ENCODE measurements around the gene GPR156.
"Not testable (repeated sequence)": the region's sequence is repeated elsewhere in the genome, so short reads cannot be mapped to it uniquely, and the experiment has no call there.

Gene GPR156

DNA sequence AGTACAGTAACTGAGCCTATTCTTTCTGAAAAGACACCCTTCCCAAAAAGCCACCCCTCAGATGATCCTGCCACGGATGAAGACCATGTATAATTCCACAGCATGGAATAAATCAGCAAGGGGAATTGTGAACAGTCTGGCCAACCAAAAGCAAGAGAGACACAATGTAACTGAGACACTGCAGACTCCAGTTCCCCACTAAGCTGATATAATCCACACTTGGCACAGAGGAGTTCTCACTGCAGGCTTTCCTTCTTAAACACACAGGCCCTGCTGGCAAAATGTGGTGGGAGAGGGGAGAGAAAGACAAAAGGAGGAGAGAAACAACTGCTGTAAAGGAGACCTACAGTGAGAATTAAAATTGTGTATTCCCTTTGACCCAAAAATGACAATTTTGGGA, 12.7 kb downstream of the GPR156 start:
- no peak for DNase-seq

DNA sequence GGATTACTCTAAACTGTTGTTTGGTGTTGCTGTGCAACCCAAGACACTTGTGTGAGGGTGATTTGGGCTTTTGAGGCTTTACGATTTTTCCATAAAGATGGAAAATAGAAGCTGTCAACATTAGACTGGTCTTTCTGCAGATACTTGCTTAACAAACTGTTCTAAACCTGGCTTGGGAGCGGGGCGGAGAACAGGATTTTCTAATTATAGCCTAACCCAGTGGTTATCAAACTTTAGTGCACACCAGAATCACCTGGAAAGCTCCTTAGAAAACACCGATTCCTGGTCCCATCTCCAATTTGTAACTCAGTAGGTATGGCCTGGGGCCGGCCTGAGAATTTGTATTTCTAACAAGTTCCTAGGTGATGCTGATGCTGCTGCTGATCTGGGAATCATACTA, 19.0 kb downstream of the GPR156 start:
- no peak for DNase-seq

GRCh38 chr3:120264963-120265362, 20.1 kb downstream of the GPR156 start:
- no peak for DNase-seq

- DNase-seq, result no peak
Measured at GRCh38 chr3:120263792-120264191, 21.2 kb downstream of the GPR156 start.

- DNase-seq, result no peak
Measured at GRCh38 chr3:120258009-120258408, 27.0 kb downstream of the GPR156 start.

DNA sequence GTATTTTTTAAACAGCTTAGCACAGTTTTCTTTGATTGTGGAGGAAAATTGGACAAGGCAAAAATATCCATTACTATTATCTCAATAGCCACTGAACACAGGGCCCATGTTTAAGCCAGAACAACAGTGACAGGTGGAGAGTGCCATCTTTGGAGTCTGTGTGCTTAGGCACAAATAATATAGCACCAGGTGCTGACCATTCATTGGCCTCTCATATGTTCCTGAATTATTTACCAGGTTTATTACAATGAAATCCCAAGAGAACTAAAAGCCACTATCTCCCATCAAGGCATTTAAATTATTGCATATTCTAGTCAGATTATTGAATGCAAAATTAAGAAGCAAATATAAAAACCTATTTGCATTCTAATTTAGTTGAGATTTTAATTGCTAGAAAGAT, 39.6 kb downstream of the GPR156 start:
- no peak for DNase-seq

- DNase-seq, result no peak
Measured at GRCh38 chr3:120244834-120245225, 40.2 kb downstream of the GPR156 start.

GRCh38 chr3:120239644-120240043, 45.4 kb downstream of the GPR156 start:
- no peak for DNase-seq

DNA sequence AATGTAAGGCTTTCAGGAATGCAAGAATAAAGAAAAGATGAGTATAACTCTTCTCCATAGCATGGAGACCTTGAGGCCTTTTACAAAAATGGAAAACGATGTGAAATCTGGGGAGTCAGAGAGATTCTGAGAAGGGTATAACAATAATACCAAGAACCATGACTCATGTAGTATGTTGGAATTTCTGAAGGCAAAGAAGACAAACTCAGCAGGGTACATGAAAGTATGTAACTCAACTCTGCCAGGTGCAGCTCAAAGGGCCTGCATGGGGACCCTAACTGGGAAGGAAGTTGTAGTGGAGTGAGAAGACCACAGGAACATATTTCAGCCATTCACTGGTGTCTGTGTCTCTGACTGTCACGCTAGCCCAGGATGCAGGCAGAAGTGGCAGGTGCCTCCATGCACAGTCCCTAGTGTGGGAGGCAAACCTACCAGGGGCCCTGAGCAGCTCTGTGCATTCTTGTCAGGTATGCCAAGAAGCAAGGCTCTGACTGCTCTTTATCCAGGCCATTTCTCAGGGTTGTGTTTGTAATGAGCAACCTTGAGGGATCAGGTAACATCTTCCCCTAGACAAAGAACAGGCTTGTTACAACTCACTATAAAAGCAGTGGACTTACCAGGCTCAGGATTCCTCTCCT, 57.2 kb downstream of the GPR156 start:
- DNase-seq, result no peak

- no peak for DNase-seq
Measured at GRCh38 chr3:120224237-120224636, 60.8 kb downstream of the GPR156 start.

DNA sequence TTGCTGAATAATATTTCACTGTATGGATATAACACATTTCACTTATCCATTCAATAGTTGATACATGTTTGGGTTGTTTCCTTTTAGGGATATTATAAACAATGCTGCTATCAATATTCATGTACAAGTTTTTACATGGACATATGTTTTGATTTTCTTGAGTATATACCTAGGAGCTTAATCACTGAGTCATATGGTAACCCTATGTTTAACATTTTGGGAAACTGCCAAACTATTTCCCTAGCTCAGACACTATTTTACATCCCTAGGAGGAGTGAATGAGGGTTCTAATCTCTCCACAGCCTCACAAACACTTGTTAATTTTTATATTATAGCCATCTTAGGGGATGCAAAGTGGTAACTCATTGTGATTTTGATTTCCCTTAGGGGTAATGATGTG, 66.0 kb downstream of the GPR156 start:
- no peak for DNase-seq

DNA sequence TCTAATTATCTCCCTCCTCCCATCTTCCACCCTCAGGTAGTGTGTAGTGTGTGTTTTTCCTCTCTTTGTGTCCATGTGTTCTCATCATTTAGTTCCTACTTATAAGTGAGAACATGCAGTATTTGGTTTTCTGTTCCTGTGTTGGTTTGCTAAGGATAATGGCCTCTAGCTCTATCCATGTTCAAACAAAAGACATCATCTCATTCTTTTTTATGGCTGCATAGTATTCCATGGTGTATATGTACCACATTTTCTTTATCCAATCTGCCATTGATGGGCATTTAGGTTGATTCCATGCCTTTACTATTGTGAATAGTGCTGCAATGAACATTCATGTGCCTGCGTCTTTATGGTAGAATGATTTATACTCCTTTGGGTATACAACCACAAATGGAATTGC, 68.4 kb downstream of the GPR156 start:
- not testable (repeated sequence) for DNase-seq

DNA sequence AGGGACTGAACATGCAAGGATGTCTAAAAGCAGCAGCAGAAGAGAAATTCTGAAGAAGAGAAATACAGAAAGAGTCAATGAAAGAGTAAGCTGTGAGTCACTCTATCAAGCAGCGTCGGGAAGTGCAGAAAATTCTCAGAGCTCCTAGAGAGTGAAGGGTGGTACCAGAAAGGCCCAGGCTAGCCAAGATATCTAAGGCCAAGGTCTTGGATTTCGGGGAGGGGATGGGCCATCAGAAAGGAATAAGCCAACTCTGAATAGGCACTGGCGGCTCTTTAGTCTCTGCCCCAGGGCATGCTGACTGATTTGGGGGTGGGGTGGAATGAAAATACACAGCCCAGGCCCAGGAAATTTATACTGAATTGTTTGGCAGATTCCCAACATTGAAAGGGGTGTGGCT, 70.8 kb downstream of the GPR156 start:
- DNase-seq, result no peak

DNA sequence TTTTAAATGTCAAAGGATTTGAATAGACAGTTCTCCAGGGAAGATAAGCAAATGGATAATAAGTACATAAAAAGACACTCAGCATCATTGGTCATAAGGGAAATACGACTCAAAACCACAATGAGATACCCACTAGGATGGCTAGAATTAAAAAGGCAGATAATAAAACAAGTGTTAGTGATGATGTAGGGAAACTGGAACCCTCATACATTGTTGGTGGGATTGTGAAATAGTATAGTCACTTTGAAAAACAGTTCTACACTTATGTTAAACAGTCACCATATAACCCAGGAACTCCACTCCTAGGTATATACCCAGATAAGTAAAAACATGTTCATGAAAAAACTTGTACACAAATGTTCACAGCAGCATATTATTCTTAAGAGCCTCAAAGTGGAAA, 72.5 kb downstream of the GPR156 start:
- no peak for DNase-seq

- no peak for DNase-seq
Measured at GRCh38 chr3:120209425-120209824, 75.6 kb downstream of the GPR156 start.

GRCh38 chr3:120204338-120204737, 80.7 kb downstream of the GPR156 start:
- DNase-seq, result no peak

- DNase-seq, result no peak
Measured at GRCh38 chr3:120203621-120204020, 81.4 kb downstream of the GPR156 start.

GRCh38 chr3:120203016-120203415, 82.0 kb downstream of the GPR156 start:
- DNase-seq, result no peak

GRCh38 chr3:120202363-120202762, 82.7 kb downstream of the GPR156 start:
- no peak for DNase-seq

DNA sequence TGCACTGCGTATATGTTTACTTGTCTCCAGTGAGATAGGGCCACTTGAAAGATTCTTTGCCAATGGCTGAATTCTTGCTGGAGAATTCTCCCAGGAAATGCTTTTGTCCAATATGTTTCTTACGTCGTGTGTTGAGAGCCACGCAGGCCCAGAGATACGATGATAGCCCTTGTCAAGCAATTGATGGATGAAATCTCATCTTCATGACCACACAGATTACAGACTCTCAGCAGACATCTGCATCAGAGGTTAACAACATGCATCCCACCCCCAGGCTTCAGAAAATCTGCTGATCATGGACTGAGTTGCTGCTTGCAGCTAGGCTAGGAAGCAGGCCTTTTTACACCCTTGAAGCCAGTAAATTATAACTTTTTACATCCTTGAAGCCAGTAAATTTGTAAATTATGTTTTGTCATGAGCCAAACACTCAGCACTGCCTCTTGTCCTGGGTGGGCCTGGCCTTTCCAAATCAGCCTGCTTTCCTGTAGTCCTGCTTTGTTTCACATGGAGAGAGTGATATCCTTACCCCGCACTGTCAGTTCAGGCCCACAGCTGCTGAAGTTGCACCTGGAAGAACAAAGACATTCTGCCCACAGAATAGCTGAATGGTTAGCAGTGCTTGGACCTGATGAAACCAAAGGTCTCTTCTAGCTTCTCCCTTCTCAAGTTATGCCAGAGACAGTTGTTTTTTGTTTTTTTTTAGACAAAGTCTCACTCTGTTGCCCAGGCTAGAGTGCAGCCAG, 84.4 kb downstream of the GPR156 start:
- no peak for DNase-seq

DNA sequence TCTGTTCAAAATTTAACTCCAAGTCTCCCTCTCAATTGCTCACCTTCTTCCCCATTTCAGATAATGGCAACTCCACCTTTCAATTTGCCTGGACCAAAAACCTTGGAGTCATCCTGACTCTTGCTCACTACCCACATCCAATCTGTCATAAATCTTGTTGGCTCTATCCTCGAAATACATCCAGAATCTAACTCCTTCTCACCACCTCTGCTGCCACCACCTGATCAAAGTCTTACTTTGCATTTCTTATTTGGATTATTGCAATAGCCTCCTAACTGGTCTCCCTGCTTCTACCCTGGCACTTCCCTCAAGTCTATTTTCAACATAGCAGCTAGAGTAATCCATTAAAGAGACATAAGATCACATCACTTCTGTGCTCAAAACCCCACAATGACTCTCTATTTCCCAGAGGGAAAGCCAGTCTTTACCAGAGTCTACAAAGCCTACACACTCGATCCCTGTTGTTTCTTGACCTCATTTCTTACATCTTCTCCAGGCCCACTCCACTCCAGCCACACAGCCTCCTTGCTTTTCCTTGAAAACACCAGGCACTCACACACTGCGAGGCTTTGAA, 86.6 kb downstream of the GPR156 start:
- DNase-seq, result no peak

GRCh38 chr3:120196812-120197211, 88.2 kb downstream of the GPR156 start:
- DNase-seq, result no peak

GRCh38 chr3:120196333-120196732, 88.7 kb downstream of the GPR156 start:
- DNase-seq, result no peak

GRCh38 chr3:120193554-120193953, 91.5 kb downstream of the GPR156 start:
- no peak for DNase-seq

DNA sequence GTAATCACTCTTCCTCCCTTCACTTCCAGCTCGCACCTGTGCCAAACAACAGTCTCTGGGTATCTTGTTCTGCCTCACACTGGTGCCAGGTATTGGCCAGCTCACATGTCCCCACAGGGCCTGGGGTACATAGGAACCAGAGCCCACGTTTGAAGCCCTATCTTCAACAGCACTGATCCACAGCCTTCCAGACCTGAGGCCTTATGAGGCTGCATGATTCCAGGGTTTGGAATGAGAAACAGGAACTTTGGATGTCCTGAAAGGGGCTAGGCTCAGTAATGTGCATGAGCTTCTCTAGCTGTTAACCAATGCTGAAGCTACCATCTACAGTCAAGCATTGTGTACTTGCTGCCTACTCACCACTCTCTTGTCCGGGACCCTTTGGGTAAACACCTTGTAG, 92.4 kb downstream of the GPR156 start:
- no peak for DNase-seq
